BLaER1 treated with 17β-estradiol and CSF1 and Interleukin-3, amounts not matched to agents 10 nM and 100 nM (cell line): Measurements from ENCODE around the gene SIGMAR1.

Experiments used
- H3K27ac ChIP-seq, 11 experiments: shearing (Covaris generic); formaldehyde crosslinking; 2 replicates each; pipeline ENCODE4 v1.8.1; 2022
- H3K27me3 ChIP-seq, 11 experiments: shearing (Covaris generic); formaldehyde crosslinking; 2 replicates each; pipeline ENCODE4 v1.8.1; 2022
- H3K36me3 ChIP-seq, 11 experiments: shearing (Covaris generic); formaldehyde crosslinking; 2 replicates each; pipeline ENCODE4 v1.8.1; 2022
- H3K4me1 ChIP-seq, 10 experiments: shearing (Covaris generic); formaldehyde crosslinking; 2 replicates each; pipeline ENCODE4 v1.8.1; 2022
- H3K4me2 ChIP-seq, 11 experiments: shearing (Covaris generic); formaldehyde crosslinking; 2 replicates each; pipeline ENCODE4 v1.8.1; 2022
- H3K4me3 ChIP-seq, 10 experiments: shearing (Covaris generic); formaldehyde crosslinking; 2 replicates each; pipeline ENCODE4 v1.8.1; 2022
- H3K9ac ChIP-seq, 11 experiments: shearing (Covaris generic); formaldehyde crosslinking; 2 replicates each; pipeline ENCODE4 v1.8.1; 2022
- H3K9me3 ChIP-seq, 11 experiments: shearing (Covaris generic); formaldehyde crosslinking; replicated peaks in 1 of 11; 2 replicates each; pipeline ENCODE4 v1.8.1; 2022
- H4K20me1 ChIP-seq, 11 experiments: shearing (Covaris generic); formaldehyde crosslinking; 2 replicates each; pipeline ENCODE4 v1.8.1; 2022
- Cebpa-rat ChIP-seq, 11 experiments: shearing (Covaris generic); IDR thresholded peaks; 2 replicates each; pipeline ENCODE4 v1.8.1; 2022

SIGMAR1 gene

GRCh38 chr9:34630402-34631154 lies 7.0 kb downstream of the SIGMAR1 start:
- peaks cover 61 to 68% (median 63%) of the 10 kb centered on the region in 11 experiments for H3K27me3 ChIP-seq
- peaks cover 0 to 83% (median 63%) of the 10 kb centered on the region in 11 experiments; a peak in 17 of 22 replicates for H4K20me1 ChIP-seq
- peaks cover 11 to 39% (median 24%) of the 10 kb centered on the region in 10 experiments for H3K4me1 ChIP-seq

DNA sequence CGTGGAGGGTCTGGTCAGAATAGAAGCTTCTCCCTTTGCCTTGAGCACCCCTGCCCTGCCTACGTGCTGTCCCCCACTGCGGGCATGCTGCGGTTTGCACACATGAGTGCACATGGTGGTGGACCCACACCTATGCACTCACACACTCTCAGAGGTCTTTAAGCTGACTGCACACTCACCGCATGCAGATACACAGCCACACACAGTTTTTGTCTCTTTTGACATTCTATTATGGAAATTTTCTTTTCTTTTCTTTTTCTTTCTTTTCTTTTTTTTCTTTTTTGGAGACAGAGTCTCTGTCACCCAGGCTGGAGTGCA lies 8.1 kb downstream of the SIGMAR1 start:
- H3K4me3 ChIP-seq = peak overlapping the region in 1 of 10 experiments; percentile 9; a peak in 1 of 20 replicates
- TF ChIP-seq Cebpa-rat (IDR thresholded peaks at IDR 0.05) = no peak
- H3K27ac ChIP-seq = no peak overlapping the region
- no peak overlapping the region for H3K9ac ChIP-seq
- H3K36me3 ChIP-seq = peaks cover 0 to 9% (median 0%) of the 10 kb centered on the region in 11 experiments; a peak in 3 of 22 replicates
- H3K4me2 ChIP-seq = peak overlapping the region in 1 of 11 experiments; percentile 78; a peak in 2 of 22 replicates
- H3K4me1 ChIP-seq = peaks cover 5 to 28% (median 13%) of the 10 kb centered on the region in 10 experiments; a peak in 19 of 20 replicates
- peaks cover 72 to 79% (median 74%) of the 10 kb centered on the region in 11 experiments for H3K27me3 ChIP-seq
- H3K9me3 ChIP-seq = no peaks in the 10 kb centered on the region
- peaks cover 0 to 75% (median 53%) of the 10 kb centered on the region in 11 experiments; a peak in 16 of 22 replicates for H4K20me1 ChIP-seq

More at GRCh38 chr9:34630402-34631154, 7.0 kb downstream of the SIGMAR1 start:
- no peak for TF ChIP-seq Cebpa-rat (IDR thresholded peaks at IDR 0.05)
- Histone ChIP-seq H3K9me3 (no peaks in the 10 kb centered on the region), H3K36me3 (peaks cover 0 to 18% (median 9%) of the 10 kb centered on the region in 11 experiments; a peak in 14 of 22 replicates), H3K4me2 (no peak overlapping the region), H3K4me3 (no peak overlapping the region), H3K9ac (no peak overlapping the region), H3K27ac (no peak overlapping the region)

- peaks cover 0 to 9% (median 0%) of the 10 kb centered on the region in 11 experiments; a peak in 3 of 22 replicates for H3K36me3 ChIP-seq
- H3K4me2 ChIP-seq = peak within 1 kb of the TSS; percentile 52 to 92 (median 71)
- peaks cover 78 to 85% (median 80%) of the 10 kb centered on the region in 11 experiments for H3K27me3 ChIP-seq
- peaks cover 2 to 22% (median 7%) of the 10 kb centered on the region in 10 experiments; a peak in 12 of 20 replicates for H3K4me1 ChIP-seq
- H3K4me3 ChIP-seq = peak within 1 kb of the TSS in 9 of 10 experiments; percentile 28 to 54 (median 44); a peak in 14 of 20 replicates
- H3K27ac ChIP-seq = no peak within 1 kb of the TSS
- peak within 1 kb of the TSS in 2 of 11 experiments; percentile 23 to 41; a peak in 1 of 22 replicates for H3K9ac ChIP-seq
- TF ChIP-seq Cebpa-rat (IDR thresholded peaks at IDR 0.05) = no peak
- peaks cover 0 to under 1% (median 0%) of the 10 kb centered on the region in 11 experiments; a peak in 2 of 22 replicates for H3K9me3 ChIP-seq
- H4K20me1 ChIP-seq = peaks cover 0 to 71% (median 48%) of the 10 kb centered on the region in 11 experiments; a peak in 14 of 22 replicates
These were observed 8.7 kb downstream of the SIGMAR1 start, which contains the start of gene ARID3C for GRCh38 chr9:34628656-34629490. Gene ARID3C, minus strand, starts transcription at chr9:34629066. Its CDS starts 1,052 bp downstream, at chr9:34628014.

- H3K4me2 ChIP-seq = peak overlapping the region; percentile 52 to 92 (median 71); a peak in 20 of 22 replicates
- no peak overlapping the region for H3K27ac ChIP-seq
- peaks cover 0 to 9% (median 6%) of the 10 kb centered on the region in 11 experiments; a peak in 15 of 22 replicates for H3K9me3 ChIP-seq
- H3K4me3 ChIP-seq = peak overlapping the region in 8 of 10 experiments; percentile 28 to 45 (median 41); a peak in 8 of 20 replicates
- peaks cover 0 to 63% (median 39%) of the 10 kb centered on the region in 11 experiments; a peak in 14 of 22 replicates for H4K20me1 ChIP-seq
- H3K27me3 ChIP-seq = peaks cover 87 to 94% (median 89%) of the 10 kb centered on the region in 11 experiments
- TF ChIP-seq Cebpa-rat (IDR thresholded peaks at IDR 0.05) = no peak
- H3K9ac ChIP-seq = no peak overlapping the region
- peaks cover 0 to 5% (median 0%) of the 10 kb centered on the region in 11 experiments; a peak in 3 of 22 replicates for H3K36me3 ChIP-seq
- peaks cover 0 to 19% (median 7%) of the 10 kb centered on the region in 10 experiments; a peak in 11 of 20 replicates for H3K4me1 ChIP-seq
These were observed 9.6 kb downstream of the SIGMAR1 start for GRCh38 chr9:34627716-34628655.

DNA sequence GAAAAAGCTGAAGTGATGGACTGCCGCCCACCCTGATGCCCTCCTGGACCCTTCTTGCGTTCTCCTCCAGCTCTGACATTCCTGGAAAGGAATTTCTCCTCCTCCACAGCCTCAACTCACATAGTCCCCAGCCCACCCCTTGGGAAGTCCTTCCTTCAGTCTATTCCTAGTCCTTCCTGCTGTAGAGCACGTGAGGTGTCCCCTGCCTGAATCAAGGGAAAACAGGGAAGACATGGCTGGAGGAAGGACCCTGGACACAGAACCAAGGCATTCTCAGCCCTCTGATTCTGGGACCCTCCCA lies 12.5 kb downstream of the SIGMAR1 start:
- TF ChIP-seq Cebpa-rat (IDR thresholded peaks at IDR 0.05) = no peak
- Histone ChIP-seq H3K27ac (no peak overlapping the region), H3K4me2 (no peak overlapping the region), H3K4me1 (peaks cover 0 to 26% (median 7%) of the 10 kb centered on the region in 10 experiments; a peak in 13 of 20 replicates), H3K36me3 (no peaks in the 10 kb centered on the region; a peak in 1 of 22 replicates), H4K20me1 (peaks cover 0 to 39% (median 20%) of the 10 kb centered on the region in 11 experiments; a peak in 14 of 22 replicates), H3K9me3 (peaks cover 13 to 37% (median 27%) of the 10 kb centered on the region in 11 experiments; a peak in 20 of 22 replicates), H3K27me3 (peaks cover 90 to 100% (median 100%) of the 10 kb centered on the region in 11 experiments), H3K4me3 (no peak overlapping the region), H3K9ac (no peak overlapping the region)

DNA sequence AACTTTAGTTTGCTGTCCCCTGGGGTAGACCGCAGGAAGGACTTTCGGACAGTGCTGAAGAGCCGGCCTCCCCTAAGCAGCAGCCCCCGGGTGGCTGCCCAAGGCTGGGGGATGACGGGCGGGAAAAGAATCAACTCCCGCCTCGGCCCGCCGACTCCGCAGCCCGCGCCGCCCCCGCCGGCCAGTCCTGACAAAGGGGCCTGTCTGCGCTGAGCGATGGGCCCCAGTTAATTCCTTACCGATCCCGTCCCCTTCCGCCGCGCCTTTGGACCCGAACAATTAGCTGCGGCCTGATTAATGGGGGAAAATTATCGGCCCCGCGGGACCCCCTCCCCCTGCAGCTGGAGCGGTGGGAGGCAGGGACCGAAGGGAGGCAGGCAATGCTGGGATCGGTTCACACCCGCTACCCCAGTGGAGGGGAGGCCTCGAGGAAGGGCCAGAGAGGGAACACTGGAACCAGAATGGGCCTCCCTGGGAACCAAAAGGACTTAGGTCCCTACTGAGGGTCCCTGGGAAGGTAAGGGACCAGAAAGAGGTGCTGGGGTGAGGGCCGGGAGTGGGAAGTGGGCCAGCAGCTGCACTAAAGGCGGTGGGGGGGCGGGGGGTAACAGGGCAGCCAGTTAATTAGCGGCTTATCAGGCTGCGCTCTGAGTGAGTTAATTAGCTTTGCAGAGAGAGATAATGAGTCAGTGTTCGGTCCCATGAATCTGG lies 13.0 kb downstream of the SIGMAR1 start:
- peaks cover 0 to 34% (median 18%) of the 10 kb centered on the region in 11 experiments; a peak in 14 of 22 replicates for H4K20me1 ChIP-seq
- peaks cover 90 to 100% (median 100%) of the 10 kb centered on the region in 11 experiments for H3K27me3 ChIP-seq
- no peak for TF ChIP-seq Cebpa-rat (IDR thresholded peaks at IDR 0.05)
- H3K4me3 ChIP-seq = no peak overlapping the region
- no peaks in the 10 kb centered on the region; a peak in 1 of 22 replicates for H3K36me3 ChIP-seq
- no peak overlapping the region for H3K9ac ChIP-seq
- no peak overlapping the region for H3K4me2 ChIP-seq
- no peak overlapping the region for H3K27ac ChIP-seq
- peaks cover 3 to 31% (median 10%) of the 10 kb centered on the region in 10 experiments; a peak in 19 of 20 replicates for H3K4me1 ChIP-seq
- peaks cover 18 to 42% (median 30%) of the 10 kb centered on the region in 11 experiments; a peak in 20 of 22 replicates for H3K9me3 ChIP-seq
